Stimulated activated CD4-positive, alpha-beta T cell treated with anti-CD3 and anti-CD28 coated beads, Interleukin-1b, Interleukin-23, amount 100 ng/mL, for 4 hours (primary cell): Measurements from ENCODE around the gene PIGU.

ENCODE experiments used
- DNase-seq, 2 donors: peaks; one replicate each; pipeline ENCODE4 v3.0.0-alpha.2; 2020; ENCODE audit warnings: low read depth in 2 of 2

Gene PIGU

DNA sequence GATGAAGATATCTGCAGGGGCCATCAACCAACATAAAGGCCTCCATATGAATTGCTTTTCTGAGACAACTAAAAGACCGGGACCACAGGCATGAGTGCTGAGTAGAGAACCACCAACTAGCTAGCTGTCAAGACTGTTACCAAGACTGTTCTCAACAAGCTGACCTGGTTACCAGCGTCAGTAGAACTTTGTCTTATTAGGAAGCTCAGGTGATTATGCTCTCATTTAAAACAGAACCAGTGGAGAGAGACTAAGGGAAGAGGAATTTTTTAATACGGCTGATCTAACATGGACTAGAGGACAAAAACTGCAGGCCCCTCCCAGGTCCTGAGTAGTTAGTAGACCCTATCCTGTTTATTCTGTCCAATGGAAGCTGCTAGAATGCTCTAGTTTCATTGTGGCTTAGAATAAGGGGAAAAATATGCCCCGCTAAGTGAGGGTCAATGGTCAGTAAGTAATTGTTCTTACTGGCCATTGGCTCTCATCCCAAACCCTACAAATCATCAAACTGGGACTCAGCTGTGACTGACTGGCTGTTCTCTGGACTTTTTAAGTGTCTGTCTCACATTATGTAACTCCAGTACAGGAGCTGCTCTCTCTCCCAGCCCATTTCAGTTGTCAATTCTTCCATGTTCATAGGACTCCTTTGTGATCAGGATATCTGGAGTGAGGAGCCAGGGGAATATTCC lies 164.5 kb downstream of the PIGU start:
- DNase-seq: no peak

DNA sequence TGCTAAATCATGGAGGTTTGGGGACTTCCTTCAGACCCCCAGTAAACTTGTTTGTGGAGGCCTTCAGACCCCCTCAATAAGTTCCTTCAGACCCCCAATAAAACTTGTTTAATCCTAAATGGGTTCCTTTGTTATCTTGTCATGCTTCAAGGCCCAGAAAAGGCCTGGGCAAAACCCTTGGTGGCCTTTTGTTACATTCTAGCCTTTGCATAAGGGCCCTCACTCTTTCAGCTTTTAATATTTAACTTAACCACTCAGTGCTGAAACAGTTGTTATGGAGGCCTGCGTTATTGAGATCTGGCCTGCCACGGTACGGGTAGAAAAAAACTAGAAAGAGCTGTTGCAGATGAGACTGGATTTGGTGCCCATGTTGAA lies 165.0 kb downstream of the PIGU start:
- no peak for DNase-seq

DNA sequence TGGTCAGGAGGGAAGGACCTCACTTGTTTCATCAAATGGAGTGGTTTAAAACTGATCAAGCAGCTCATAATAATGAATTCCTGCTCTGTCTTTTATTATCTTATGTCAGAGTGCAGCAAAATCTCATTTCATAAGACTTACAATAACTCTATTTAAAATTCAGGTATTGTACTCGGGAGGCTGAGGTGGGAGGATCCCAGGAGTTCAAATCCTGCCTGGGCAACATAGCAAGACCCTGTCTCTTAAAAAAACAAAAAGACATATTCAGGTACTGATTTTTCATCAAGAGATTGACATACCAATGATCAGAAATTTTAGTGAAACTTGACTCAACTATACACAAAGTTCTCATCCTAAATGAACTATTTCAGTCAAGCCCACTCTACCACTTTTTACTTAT lies 166.3 kb downstream of the PIGU start:
- no peak for DNase-seq
